Measurements from ENCODE around the gene SCARB1. TPM values are rescaled to one million over a fixed set of nuclear protein-coding genes. Genes with fewer than 3 reads are reported as not detected.

Gene SCARB1
- total and polyA plus RNA-seq, 9 of the 15 experiments (the other 6 are each of a cell fraction or from before 2014, with no cell fraction given): 0.56 to 157 (median 52.8) TPM

DNA sequence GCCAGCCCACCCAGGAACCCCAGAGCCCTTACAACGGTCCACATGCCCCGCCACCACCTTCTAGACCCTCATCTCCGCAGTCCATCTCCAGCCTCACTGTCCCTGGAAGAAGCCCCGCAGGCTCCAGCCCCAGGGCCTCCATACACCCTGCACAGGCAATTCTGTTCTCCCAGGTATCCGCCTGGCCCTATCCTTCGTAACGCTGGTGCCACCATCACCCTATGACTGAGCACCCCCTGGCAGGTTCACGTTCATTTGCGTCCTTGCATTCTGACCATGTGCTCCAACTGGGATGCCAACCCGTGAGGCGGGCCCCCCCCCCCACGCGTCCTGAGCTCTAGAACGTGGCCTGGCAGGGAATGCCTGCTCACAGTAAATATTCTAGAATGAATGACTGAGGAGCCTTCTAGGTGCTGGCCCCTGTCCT is 675 bp upstream of the SCARB1 start (continued):
- TF ChIP-seq RHOXF2B (CRISPR knock-in tag; conservative IDR thresholded peaks at IDR 0.05) (0 out of 2 replicates have a peak, but pooled peaks have one; percentile 52), CCNT2 (IDR thresholded peaks at IDR 0.05; ENCODE audit: borderline replicate concordance, extremely low read depth, insufficient read length, low read depth, low read length) (no peak), CBFB (CRISPR knock-in tag; IDR thresholded peaks at IDR 0.05) (0 out of 2 replicates have a peak, but pooled peaks have one; percentile 69), HDAC2 (IDR thresholded peaks at IDR 0.05) (0 out of 2 replicates have a peak, but pooled peaks have one; percentile 4), FOXA3 (CRISPR knock-in tag; conservative IDR thresholded peaks at IDR 0.05 in 1 of 2, IDR thresholded peaks at IDR 0.05 in 1 of 2) (peak in 1 of 2 experiments; percentile 51; a peak in 1 of 4 replicates), NFIC (IDR thresholded peaks at IDR 0.05) (no peak), FOXP1 (CRISPR knock-in tag; IDR thresholded peaks at IDR 0.05) (0 out of 2 replicates have a peak, but pooled peaks have one; percentile 45), HDGF (IDR thresholded peaks at IDR 0.05) (peak; percentile 61), ARNT (IDR thresholded peaks at IDR 0.05) (0 out of 4 replicates have a peak, but pooled peaks of 1 of the 2 experiments have one; percentile 2), MTA3 (IDR thresholded peaks at IDR 0.05; ENCODE audit: borderline replicate concordance) (0 out of 2 replicates have a peak, but pooled peaks have one; percentile 14), GABPB2 (CRISPR knock-in tag; conservative IDR thresholded peaks at IDR 0.05) (0 out of 2 replicates have a peak, but pooled peaks have one; percentile 10), ZNF239 (CRISPR knock-in tag; IDR thresholded peaks at IDR 0.05) (no peak), MYC (IDR thresholded peaks at IDR 0.05; ENCODE audit: low read depth, low read length) (no peak), MYC (CRISPR knock-in tag; IDR thresholded peaks at IDR 0.05; ENCODE audit: borderline replicate concordance, low read depth) (no peak), SREBF2 (CRISPR knock-in tag; IDR thresholded peaks at IDR 0.05) (no peak), TFAM (CRISPR knock-in tag; conservative IDR thresholded peaks at IDR 0.05) (no peak), XRCC5 (IDR thresholded peaks at IDR 0.05; ENCODE audit: low read depth, low read length) (no peak), ZNF707 (CRISPR knock-in tag; conservative IDR thresholded peaks at IDR 0.05) (no peak)
- TF ChIP-seq, protein P1, sequence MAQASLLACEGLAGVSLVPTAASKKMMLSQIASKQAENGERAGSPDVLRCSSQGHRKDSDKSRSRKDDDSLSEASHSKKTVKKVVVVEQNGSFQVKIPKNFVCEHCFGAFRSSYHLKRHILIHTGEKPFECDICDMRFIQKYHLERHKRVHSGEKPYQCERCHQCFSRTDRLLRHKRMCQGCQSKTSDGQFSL (CRISPR knock-in tag; IDR thresholded peaks at IDR 0.05): peak; percentile 94
- TF ChIP-seq, protein P1 (tag; IDR thresholded peaks at IDR 0.05): peak in 1 of 2 experiments; percentile 65; a peak in 1 of 4 replicates
- TF ChIP-seq, protein P2, sequence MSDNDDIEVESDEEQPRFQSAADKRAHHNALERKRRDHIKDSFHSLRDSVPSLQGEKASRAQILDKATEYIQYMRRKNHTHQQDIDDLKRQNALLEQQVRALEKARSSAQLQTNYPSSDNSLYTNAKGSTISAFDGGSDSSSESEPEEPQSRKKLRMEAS (CRISPR knock-in tag; IDR thresholded peaks at IDR 0.05): peak; percentile 62; the same call in 1 of the 2 replicates
- TF ChIP-seq, protein P3, sequence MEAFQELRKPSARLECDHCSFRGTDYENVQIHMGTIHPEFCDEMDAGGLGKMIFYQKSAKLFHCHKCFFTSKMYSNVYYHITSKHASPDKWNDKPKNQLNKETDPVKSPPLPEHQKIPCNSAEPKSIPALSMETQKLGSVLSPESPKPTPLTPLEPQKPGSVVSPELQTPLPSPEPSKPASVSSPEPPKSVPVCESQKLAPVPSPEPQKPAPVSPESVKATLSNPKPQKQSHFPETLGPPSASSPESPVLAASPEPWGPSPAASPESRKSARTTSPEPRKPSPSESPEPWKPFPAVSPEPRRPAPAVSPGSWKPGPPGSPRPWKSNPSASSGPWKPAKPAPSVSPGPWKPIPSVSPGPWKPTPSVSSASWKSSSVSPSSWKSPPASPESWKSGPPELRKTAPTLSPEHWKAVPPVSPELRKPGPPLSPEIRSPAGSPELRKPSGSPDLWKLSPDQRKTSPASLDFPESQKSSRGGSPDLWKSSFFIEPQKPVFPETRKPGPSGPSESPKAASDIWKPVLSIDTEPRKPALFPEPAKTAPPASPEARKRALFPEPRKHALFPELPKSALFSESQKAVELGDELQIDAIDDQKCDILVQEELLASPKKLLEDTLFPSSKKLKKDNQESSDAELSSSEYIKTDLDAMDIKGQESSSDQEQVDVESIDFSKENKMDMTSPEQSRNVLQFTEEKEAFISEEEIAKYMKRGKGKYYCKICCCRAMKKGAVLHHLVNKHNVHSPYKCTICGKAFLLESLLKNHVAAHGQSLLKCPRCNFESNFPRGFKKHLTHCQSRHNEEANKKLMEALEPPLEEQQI (IDR thresholded peaks at IDR 0.05): no peak
- TF ChIP-seq, protein P4, sequence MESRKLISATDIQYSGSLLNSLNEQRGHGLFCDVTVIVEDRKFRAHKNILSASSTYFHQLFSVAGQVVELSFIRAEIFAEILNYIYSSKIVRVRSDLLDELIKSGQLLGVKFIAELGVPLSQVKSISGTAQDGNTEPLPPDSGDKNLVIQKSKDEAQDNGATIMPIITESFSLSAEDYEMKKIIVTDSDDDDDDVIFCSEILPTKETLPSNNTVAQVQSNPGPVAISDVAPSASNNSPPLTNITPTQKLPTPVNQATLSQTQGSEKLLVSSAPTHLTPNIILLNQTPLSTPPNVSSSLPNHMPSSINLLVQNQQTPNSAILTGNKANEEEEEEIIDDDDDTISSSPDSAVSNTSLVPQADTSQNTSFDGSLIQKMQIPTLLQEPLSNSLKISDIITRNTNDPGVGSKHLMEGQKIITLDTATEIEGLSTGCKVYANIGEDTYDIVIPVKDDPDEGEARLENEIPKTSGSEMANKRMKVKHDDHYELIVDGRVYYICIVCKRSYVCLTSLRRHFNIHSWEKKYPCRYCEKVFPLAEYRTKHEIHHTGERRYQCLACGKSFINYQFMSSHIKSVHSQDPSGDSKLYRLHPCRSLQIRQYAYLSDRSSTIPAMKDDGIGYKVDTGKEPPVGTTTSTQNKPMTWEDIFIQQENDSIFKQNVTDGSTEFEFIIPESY (CRISPR knock-in tag; IDR thresholded peaks at IDR 0.05): no peak
